Subcutaneous adipose tissue (tissue), 4 donors: Measurements from ENCODE around the gene FIP1L1. TPM values are rescaled to one million over a fixed set of nuclear protein-coding genes. Genes with fewer than 3 reads are reported as not detected.

ENCODE experiments used
- total RNA-seq, 4 donors: library from RNA; depleted of rRNA; stranded (reverse); fragments of >200 nt; gene quantifications; one replicate each; pipeline ENCODE4 v1.1.0, GENCODE V29; 2016
- TF ChIP-seq, protein P1 (sequence below): fragments of 450-650 bp; IDR thresholded peaks from one replicate; pipeline ENCODE4 v1.5.1; 2016; ENCODE audit warnings: low read depth, mild to moderate bottlenecking, control low read depth, antibody characterized with exemption, moderate library complexity

Gene FIP1L1
- total RNA-seq, 4 donors from 2014 or later = 35.8 to 46.0 (median 37.2) TPM

DNA sequence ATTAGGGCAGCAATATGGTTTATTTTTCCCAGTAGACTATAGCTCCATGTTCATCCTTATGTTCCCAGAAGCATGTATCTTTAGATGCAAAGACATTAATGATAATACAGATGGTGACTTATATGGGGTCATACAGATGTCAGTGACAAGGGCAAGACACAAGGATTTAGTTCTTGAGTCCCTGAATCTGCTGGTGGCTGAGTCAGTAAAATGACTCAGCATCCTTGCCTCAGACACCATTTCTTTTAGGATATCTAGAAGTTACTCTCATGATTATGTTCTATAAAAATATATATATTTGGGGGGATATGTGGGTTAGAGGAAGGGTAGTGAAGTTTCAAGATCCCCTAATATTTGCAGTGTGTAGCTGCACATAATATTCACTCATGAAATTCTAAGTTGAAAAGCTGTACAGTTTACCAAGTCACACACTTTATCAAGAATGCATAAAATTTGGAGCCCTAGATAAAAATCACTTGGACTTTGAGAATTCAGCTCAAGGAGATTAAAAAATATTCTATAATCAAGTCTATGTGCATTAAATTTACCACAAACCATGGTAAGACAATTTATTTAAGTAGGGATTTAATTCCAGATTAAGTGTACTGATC is 111.9 kb downstream of the FIP1L1 start:
- TF ChIP-seq, protein P1, sequence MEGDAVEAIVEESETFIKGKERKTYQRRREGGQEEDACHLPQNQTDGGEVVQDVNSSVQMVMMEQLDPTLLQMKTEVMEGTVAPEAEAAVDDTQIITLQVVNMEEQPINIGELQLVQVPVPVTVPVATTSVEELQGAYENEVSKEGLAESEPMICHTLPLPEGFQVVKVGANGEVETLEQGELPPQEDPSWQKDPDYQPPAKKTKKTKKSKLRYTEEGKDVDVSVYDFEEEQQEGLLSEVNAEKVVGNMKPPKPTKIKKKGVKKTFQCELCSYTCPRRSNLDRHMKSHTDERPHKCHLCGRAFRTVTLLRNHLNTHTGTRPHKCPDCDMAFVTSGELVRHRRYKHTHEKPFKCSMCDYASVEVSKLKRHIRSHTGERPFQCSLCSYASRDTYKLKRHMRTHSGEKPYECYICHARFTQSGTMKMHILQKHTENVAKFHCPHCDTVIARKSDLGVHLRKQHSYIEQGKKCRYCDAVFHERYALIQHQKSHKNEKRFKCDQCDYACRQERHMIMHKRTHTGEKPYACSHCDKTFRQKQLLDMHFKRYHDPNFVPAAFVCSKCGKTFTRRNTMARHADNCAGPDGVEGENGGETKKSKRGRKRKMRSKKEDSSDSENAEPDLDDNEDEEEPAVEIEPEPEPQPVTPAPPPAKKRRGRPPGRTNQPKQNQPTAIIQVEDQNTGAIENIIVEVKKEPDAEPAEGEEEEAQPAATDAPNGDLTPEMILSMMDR = no peak

DNA sequence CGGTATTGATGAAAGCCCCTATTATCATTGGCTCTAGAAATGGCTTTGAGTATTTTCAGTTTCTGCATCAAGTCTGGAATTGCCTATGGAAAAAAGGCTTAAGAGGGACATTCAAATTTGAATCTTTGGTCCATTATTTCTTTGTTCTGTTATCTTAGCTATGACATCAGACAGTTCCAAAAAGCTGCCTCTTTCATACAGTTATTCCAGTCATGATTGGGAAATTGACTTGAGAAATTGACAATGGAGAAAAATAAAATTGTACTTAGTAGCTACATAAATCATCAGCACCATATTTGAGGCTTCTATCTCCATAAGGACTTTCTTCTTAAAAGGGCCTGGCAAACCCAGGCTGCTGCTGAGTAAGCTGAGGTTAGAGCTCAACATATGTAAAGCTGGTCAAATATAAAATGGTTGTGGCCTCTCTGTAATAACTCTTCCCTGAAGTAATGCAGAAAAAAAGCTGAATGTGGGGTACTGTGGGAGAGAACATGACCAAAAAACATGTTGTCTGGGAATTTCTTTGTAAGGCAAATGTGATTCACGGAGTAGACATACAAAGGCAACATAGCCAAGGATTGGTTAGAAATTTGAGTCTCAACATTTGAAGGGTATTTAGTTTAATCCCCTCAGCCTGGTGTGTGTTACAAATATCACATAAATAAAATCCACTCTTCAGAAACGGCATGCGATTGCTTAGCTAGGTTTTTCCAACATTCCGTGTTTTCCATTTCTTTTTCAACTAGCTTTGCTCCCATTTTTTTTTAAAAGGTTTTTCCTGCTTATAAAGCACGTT is 112.9 kb downstream of the FIP1L1 start:
- TF ChIP-seq, protein P1 = no peak

DNA sequence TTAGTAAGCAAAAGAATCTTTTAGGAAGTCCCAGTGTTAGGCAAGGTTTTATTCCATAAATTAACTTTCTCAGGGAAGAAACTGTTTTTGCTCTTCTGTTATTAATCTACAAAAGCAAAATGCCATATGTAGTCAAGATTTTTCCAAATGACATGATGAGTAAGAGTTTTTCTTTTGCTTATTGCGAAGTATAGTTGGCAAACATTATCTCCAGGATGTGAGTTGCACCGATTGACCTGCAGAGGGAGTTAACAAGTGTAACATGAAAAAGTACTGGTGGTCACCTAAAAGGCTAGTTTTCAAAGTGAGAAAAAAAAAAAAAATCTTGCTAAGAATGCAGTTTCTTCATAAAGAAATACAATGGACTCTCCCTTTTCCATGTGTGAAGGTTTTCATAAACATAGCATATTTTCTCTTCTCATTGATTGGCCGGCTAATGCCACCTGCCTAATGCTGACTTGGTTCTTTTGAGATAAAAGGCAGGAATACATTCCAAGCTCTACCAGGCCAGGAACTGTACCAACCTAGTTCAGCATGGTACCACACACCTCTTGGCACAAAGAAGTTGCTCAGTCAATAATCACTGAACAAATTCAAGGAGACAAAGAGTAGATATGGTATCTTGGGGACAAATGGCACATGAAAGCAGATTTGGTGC is 113.7 kb downstream of the FIP1L1 start:
- TF ChIP-seq, protein P1 = no peak

DNA sequence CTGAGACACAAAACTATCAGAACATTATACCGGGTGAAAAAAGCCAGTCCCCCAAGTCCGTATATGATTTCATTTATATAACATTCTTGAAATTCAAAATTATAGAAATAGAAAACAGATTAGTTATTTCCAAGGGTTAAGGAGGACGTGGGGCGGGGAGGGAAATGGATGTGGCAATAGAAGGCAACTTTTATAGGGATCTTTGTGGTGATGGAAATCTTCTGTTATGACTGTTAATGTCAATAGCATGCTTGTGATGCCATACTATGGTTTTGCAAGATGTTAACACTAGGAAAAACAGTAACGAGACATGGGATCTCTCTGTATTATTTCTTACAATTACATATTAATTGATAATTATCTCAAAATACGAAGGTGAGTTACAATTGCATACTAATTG is 117.4 kb downstream of the FIP1L1 start:
- TF ChIP-seq, protein P1 = no peak

DNA sequence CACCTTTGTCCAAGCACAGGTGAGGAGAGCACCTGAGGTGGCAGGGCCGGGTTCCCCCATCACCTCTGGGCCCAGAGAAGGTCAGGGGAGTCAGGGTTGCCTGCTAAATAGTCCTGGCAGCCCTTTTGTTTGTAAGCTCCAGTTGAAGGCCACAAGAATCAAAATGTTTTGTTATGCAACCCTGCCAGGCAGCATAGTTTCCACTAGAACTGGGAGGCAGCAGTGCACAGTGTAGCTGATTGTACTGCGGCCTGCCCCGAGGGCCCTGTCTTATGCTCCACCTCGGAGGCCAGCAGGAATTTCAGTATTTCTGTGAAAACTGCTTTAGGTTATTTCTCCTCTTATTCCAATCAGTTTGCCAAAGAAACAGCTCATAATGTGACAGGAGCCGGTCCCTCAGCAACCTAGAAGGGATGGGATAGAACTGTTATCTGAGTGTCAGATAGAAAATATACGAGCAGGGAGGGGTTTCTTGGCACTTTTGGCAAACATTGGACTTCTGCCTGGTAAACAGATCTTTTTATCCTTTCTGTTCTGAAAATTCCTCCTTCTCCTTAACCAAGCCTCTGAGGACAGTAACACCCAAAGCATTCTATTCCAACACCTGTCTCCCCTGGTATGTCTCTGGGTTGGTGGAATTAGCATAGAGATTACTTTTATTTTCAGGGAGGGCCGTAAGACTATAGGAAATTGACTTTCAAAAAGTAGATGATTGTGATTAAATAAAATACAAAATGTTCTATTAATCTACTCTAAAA is 120.2 kb downstream of the FIP1L1 start:
- TF ChIP-seq, protein P1 = no peak

DNA sequence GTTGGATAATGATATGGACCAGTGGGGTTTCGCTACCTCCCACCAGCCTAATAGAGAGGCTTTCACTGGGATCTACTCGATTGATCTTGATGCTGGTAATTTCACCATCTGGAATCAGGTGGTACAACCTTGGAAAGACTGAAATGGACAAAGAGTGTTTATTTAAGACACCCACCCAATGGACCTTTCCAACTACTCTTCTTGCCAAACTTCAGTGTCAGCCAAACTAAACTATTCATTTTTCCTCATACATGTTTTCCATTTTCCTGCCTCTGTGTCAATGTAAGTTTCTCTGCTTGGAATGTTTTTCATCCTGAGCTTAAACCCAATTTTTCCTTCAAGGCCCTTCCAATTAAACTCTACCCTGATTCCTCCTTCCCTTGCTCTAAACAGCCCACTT is 121.3 kb downstream of the FIP1L1 start:
- TF ChIP-seq, protein P1 = no peak
